ENCODE measurements around the gene GOPC. TPM values are rescaled to one million over a fixed set of nuclear protein-coding genes. Genes with fewer than 3 reads are reported as not detected.

Gene GOPC
- total and polyA plus RNA-seq, 3 donors from 2014 or later: 26.6 to 29.9 (median 28.8) TPM

DNA sequence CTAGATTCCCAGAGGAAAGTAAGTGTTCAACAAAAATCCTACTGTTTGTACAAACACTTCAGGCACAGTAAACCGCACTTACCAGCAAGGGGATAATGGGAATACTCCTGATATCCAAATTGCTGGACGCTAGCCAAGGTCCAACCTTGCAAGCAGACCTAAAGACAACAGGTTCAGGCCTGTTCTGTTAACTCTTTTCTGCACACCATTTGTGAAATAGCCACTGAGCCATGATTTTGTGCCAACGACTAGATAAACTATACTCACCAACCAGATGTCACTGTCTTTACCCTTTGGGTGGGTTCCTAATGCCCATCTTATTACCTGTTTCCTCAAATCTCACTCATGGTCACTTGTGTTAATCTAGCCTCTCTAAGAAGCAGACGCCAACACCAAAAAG, 43.5 kb downstream of the GOPC start:
- Histone ChIP-seq H3K4me1 (no peaks in the 10 kb centered on the region), H3K27ac (no peak overlapping the region), H3K4me3 (no peak overlapping the region), H3K27me3 (no peaks in the 10 kb centered on the region), H3K36me3 (ENCODE audit: low read depth, missing control alignments) (no peaks in the 10 kb centered on the region), H3K9me3 (no peaks in the 10 kb centered on the region)
- DNase-seq: no peak
- 84% methylated on average over 4 of the region's 4 CpGs for WGBS, 2 donors
- intact Hi-C loops (cut with DNase I; ENCODE audit: low total_unique reads): loop anchor here (10.0 kb wide), 1 partner anchor 104 kb away; no protein-coding TSS in a partner anchor
- no peak for TF ChIP-seq POLR2A (IDR thresholded peaks at IDR 0.05)
- TF ChIP-seq, protein P1, sequence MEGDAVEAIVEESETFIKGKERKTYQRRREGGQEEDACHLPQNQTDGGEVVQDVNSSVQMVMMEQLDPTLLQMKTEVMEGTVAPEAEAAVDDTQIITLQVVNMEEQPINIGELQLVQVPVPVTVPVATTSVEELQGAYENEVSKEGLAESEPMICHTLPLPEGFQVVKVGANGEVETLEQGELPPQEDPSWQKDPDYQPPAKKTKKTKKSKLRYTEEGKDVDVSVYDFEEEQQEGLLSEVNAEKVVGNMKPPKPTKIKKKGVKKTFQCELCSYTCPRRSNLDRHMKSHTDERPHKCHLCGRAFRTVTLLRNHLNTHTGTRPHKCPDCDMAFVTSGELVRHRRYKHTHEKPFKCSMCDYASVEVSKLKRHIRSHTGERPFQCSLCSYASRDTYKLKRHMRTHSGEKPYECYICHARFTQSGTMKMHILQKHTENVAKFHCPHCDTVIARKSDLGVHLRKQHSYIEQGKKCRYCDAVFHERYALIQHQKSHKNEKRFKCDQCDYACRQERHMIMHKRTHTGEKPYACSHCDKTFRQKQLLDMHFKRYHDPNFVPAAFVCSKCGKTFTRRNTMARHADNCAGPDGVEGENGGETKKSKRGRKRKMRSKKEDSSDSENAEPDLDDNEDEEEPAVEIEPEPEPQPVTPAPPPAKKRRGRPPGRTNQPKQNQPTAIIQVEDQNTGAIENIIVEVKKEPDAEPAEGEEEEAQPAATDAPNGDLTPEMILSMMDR (IDR thresholded peaks at IDR 0.05): no peak

DNA sequence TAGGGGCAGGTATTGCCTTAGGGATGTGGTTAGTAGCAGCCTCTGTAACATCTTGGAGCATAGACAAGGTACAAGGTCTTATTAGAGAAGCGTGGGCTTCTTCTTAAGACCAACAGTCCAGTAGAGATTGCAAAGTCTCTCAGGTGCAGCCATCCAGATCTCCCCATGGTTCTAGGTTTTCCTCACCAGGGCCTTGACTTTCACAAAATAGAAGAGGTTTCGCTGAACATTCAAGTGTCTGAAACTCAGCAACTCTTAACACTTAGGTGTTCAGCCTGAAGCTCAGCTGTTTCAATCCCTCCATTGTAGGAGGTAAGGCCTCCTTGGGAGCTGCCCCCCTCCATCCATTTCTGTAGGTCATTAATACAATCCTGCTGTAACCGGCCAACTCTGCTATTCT, 44.4 kb downstream of the GOPC start:
- Histone ChIP-seq H3K36me3 (ENCODE audit: low read depth, missing control alignments) (no peaks in the 10 kb centered on the region), H3K27me3 (no peaks in the 10 kb centered on the region), H3K9me3 (no peaks in the 10 kb centered on the region), H3K4me1 (no peaks in the 10 kb centered on the region), H3K4me3 (no peak overlapping the region), H3K27ac (no peak overlapping the region)
- no peak for DNase-seq
- intact Hi-C loops (cut with DNase I; ENCODE audit: low total_unique reads): loop anchor here (10.0 kb wide), 1 partner anchor 103 kb away; no protein-coding TSS in a partner anchor
- no peak for TF ChIP-seq POLR2A (IDR thresholded peaks at IDR 0.05)
- TF ChIP-seq, protein P1 (IDR thresholded peaks at IDR 0.05): no peak
- 79 to 84% methylated on average over 3 of the region's 3 CpGs for WGBS, 2 donors

DNA sequence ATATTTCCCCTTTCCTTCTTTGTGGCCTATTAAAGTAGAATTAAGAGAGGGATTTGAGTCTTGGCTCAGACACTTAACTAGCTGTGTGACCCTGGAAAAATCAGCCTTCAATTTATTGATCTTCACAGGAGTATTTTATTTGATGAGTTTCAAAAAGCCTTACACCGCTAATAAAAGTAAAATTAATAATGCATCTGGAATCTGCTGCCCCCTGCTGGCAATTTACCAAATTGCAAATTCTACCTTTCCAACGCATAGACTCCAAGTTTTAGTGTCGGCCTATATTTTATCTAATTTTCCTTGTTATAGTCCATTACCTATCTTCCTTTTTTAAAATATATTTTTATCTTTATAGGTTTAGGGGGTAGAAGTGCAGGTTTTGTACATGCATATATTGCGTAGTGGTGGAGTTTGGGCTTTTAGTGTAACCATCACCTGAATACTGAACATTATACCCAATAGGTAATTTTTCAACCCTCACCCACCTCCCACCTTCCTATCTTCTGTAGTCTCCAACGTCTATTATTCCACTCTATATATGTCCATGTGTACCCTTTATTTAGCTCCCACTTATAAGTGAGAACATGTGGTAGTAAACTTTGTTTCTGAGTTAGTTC, 46.3 kb downstream of the GOPC start:
- TF ChIP-seq, protein P1 (IDR thresholded peaks at IDR 0.05): peak; percentile 67 to 99 (median 76)
- no peak for TF ChIP-seq POLR2A (IDR thresholded peaks at IDR 0.05)
- no peaks in the 10 kb centered on the region for H3K4me1 ChIP-seq
- DNase-seq: peak; percentile 80
- H3K4me3 ChIP-seq: no peak overlapping the region
- H3K27me3 ChIP-seq: no peaks in the 10 kb centered on the region
- no peak overlapping the region for H3K27ac ChIP-seq
- intact Hi-C loops (cut with DNase I; ENCODE audit: low total_unique reads): loop anchor here (10.0 kb wide), 1 partner anchor 101 kb away; no protein-coding TSS in a partner anchor
- 22 to 32% methylated on average over 5 of the region's 5 CpGs for WGBS, 2 donors
- no peaks in the 10 kb centered on the region for H3K36me3 ChIP-seq (ENCODE audit: low read depth, missing control alignments)
- no peaks in the 10 kb centered on the region for H3K9me3 ChIP-seq

DNA sequence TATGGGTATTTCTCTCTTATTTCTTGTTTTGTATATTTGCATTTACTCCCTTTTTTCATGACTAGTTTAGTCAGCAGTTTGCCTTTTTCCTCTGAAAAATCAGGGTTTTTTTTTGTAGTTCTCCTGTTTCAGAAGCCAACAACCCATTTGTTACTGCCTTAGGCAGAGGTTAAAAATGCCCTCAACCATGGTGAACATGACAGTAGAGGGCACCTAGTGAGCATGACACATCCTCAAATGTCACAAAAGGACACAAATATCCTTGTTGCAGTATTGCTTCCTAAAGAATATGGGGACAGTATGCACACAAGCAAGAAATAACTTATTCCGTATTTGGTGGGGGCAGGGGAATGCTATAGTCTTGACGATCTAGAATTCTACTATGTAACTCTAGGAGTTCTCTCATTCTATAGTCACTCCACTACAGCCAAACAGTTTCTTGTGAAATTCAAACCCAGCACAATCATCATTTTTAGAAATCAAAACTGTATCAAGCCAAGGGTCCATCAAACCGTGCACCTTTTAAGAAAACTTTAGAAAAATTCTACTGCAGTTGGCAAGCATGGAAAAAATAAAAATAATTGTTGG, 47.0 kb downstream of the GOPC start:
- Histone ChIP-seq H3K4me3 (no peak overlapping the region), H3K27me3 (no peaks in the 10 kb centered on the region), H3K4me1 (no peaks in the 10 kb centered on the region), H3K36me3 (ENCODE audit: low read depth, missing control alignments) (no peaks in the 10 kb centered on the region), H3K27ac (no peak overlapping the region), H3K9me3 (no peaks in the 10 kb centered on the region)
- TF ChIP-seq POLR2A (IDR thresholded peaks at IDR 0.05): no peak
- TF ChIP-seq, protein P1 (IDR thresholded peaks at IDR 0.05): no peak
- no peak for DNase-seq
- WGBS, 2 donors: 44 to 46% methylated on average over 3 of the region's 3 CpGs
- intact Hi-C loops (cut with DNase I; ENCODE audit: low total_unique reads): loop anchor here (10.0 kb wide), 1 partner anchor 101 kb away; no protein-coding TSS in a partner anchor
